Transverse colon (tissue), 4 donors: ENCODE measurements around the gene OR4X2. TPM values are rescaled to one million over a fixed set of nuclear protein-coding genes. Genes with fewer than 3 reads are reported as not detected.

Source experiments
- DNase-seq: peaks from one replicate; pipeline ENCODE4 v3.0.0-alpha.2; 2019
- H3K27ac ChIP-seq, 4 donors: fragments of 200-600 bp; sonication (generic); 2 replicates each; pipeline ENCODE4 v1.5.1; 2016 to 2018; ENCODE audit warnings: inconsistent platforms in 4 of 4
- H3K27me3 ChIP-seq: fragments of 200-600 bp; sonication (generic); 2 replicates; pipeline ENCODE4 v1.5.1; 2017; ENCODE audit warnings: inconsistent platforms
- H3K36me3 ChIP-seq, 4 donors: fragments of 200-600 bp; sonication (generic); 2 replicates each; pipeline ENCODE4 v1.5.1; 2017 to 2019; ENCODE audit warnings: inconsistent platforms in 4 of 4
- H3K4me1 ChIP-seq, 4 donors: fragments of 200-600 bp; sonication (generic); 2 replicates each; pipeline ENCODE4 v1.5.1; 2017 to 2020; ENCODE audit warnings: inconsistent platforms in 4 of 4
- H3K4me3 ChIP-seq, 4 donors: fragments of 200-600 bp; sonication (generic); 1 replicate in 1 of 4; 2 replicates in 3 of 4; pipeline versions ENCODE4 v1.5.1 to v1.6.1; 2017 to 2019; ENCODE audit warnings: inconsistent platforms in 4 of 4
- H3K9me3 ChIP-seq, 2 donors: fragments of 200-600 bp; sonication (generic); 2 replicates each; pipeline ENCODE4 v1.5.1; 2017 to 2019; ENCODE audit warnings: inconsistent platforms in 2 of 2
- EP300 ChIP-seq: sonication (generic); formaldehyde crosslinking; IDR thresholded peaks from one replicate; pipeline ENCODE4 v1.6.1; 2017; ENCODE audit warnings: antibody characterized with exemption, low read depth
- POLR2A ChIP-seq: fragments of 450-650 bp; IDR thresholded peaks from one replicate; pipeline ENCODE4 v1.6.1; 2016; ENCODE audit warnings: antibody characterized with exemption, mild to moderate bottlenecking, moderate library complexity
- POLR2AphosphoS5 ChIP-seq, 3 donors: sonication (generic); formaldehyde crosslinking; IDR thresholded peaks; one replicate each; pipeline ENCODE4 v1.6.1; 2016; ENCODE audit warnings: antibody characterized with exemption in 3 of 3
- WGBS, 2 donors: methylation state at CpG; one replicate each; pipeline ENCODE4 v1.1.5; 2018; ENCODE audit warnings: low coverage in 1 of 2; 5-methylcytosine and 5-hydroxymethylcytosine counted together
- in situ Hi-C, 4 donors: fragments of 200-750 bp; cut with MboI; loops; one replicate each; pipeline versions ENCODE4 v1.15.0 to v1.15.1; 2017; ENCODE audit warnings: low sequenced_read_pairs in 3 of 4, low pct_ligation_motif_present in 1 of 4, low pct_unique_long_range_greater_than_20kb in 1 of 4
- intact Hi-C: fragments of 100-400 bp; cut with DNase I; formaldehyde crosslinking; loops from one replicate; pipeline ENCODE4 v1.15.1; 2023; ENCODE audit warnings: low total_unique reads
- total RNA-seq, 4 donors: library from RNA; depleted of rRNA; stranded (reverse); fragments of >200 nt; gene quantifications; one replicate each; pipeline ENCODE4 v1.1.0, GENCODE V29; 2016
- TF ChIP-seq, protein P1 (sequence below), 5 experiments: fragments of 200-600 bp in 3 of 5; fragments of 450-650 bp in 2 of 5; sonication (generic) in 3 of 5; IDR thresholded peaks; 1 replicate in 2 of 5; 2 replicates in 3 of 5; pipeline ENCODE4 v1.5.1; 2016 to 2017; ENCODE audit warnings: antibody characterized with exemption in 5 of 5, inconsistent platforms in 3 of 5, mild to moderate bottlenecking in 2 of 5, moderate library complexity in 1 of 5

The OR4X2 gene
- total RNA-seq, 4 donors from 2014 or later: not detected

DNA sequence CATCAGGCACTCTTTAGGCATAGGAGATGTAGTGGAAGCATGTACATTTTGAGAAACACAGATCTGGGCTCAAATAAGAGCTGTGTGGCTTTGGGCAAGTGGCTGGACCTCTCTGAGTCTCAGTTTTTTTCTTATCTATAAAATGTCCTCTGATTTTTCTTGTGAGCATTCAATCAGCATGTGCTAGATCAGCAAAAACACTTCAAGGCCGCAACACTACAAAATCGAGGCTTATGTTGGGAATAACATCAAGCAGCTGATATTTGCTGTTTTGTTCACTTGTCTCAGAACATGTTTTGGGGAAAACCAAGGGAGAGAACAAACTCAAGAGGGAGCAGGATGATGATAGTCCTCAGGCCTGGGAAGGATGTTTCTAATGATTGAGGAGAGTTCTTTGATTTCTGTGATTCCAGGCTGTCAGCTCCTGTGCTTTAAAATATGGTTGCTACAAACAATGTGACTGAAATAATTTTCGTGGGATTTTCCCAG, 18.6 kb downstream of the OR4X2 start, which contains the start of gene OR4X1:
Gene OR4X1, plus strand, starts transcription at position 439 of the 489 bp plus-strand sequence. Its CDS starts 0 bp downstream, at position 439.
- no peaks in the 10 kb centered on the region for H3K4me1 ChIP-seq
- in situ Hi-C loops (no loop called here), intact Hi-C loops (no loop called here)
- no peak within 1 kb of the TSS for H3K27ac ChIP-seq
- H3K36me3 ChIP-seq: no peaks in the 10 kb centered on the region
- no peak for DNase-seq
- 13 to 25% methylated on average over 2 to 3 of the region's 3 CpGs for WGBS, 2 donors
- no peaks in the 10 kb centered on the region for H3K27me3 ChIP-seq
- no peaks in the 10 kb centered on the region for H3K9me3 ChIP-seq
- TF ChIP-seq POLR2AphosphoS5 (IDR thresholded peaks at IDR 0.05) (no peak), EP300 (no peak), POLR2A (no peak)
- TF ChIP-seq, protein P1, sequence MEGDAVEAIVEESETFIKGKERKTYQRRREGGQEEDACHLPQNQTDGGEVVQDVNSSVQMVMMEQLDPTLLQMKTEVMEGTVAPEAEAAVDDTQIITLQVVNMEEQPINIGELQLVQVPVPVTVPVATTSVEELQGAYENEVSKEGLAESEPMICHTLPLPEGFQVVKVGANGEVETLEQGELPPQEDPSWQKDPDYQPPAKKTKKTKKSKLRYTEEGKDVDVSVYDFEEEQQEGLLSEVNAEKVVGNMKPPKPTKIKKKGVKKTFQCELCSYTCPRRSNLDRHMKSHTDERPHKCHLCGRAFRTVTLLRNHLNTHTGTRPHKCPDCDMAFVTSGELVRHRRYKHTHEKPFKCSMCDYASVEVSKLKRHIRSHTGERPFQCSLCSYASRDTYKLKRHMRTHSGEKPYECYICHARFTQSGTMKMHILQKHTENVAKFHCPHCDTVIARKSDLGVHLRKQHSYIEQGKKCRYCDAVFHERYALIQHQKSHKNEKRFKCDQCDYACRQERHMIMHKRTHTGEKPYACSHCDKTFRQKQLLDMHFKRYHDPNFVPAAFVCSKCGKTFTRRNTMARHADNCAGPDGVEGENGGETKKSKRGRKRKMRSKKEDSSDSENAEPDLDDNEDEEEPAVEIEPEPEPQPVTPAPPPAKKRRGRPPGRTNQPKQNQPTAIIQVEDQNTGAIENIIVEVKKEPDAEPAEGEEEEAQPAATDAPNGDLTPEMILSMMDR (IDR thresholded peaks at IDR 0.05): no peak
- H3K4me3 ChIP-seq: no peak within 1 kb of the TSS

DNA sequence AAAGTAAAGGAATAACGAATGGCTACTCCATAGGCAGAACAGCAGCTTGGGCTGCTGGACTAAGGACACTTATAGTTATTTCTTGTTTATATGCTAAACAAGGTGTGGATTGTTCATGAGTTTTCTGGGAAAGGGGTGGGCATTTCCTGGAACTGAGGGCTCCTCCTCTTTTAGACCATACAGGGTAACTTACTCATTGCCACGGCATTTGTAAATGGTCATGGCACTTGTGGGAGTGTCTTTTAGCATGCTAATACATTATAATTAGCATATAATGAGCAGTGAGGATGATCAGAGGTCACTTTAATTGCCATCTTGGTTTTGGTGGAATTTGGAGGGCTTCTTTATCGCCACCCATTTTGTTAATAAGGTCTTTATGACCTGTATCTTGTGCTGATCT, 25.7 kb downstream of the OR4X2 start:
- in situ Hi-C loops (loop anchor here in 1 of 4 donors (10.0 kb wide), 1 partner anchor 56 kb away; the partner anchor contains the start of gene OR4B1), intact Hi-C loops (no loop called here)
- Histone ChIP-seq H3K27ac (no peak overlapping the region), H3K27me3 (no peaks in the 10 kb centered on the region), H3K4me1 (no peaks in the 10 kb centered on the region), H3K36me3 (no peaks in the 10 kb centered on the region), H3K9me3 (no peaks in the 10 kb centered on the region), H3K4me3 (no peak overlapping the region)
- DNase-seq: no peak
- TF ChIP-seq POLR2A: no peak
- TF ChIP-seq, protein P1 (IDR thresholded peaks at IDR 0.05): no peak
- TF ChIP-seq POLR2AphosphoS5 (IDR thresholded peaks at IDR 0.05): no peak
- TF ChIP-seq EP300: no peak
- WGBS, 2 donors: 65 to 69% methylated on average over 3 of the region's 3 CpGs

DNA sequence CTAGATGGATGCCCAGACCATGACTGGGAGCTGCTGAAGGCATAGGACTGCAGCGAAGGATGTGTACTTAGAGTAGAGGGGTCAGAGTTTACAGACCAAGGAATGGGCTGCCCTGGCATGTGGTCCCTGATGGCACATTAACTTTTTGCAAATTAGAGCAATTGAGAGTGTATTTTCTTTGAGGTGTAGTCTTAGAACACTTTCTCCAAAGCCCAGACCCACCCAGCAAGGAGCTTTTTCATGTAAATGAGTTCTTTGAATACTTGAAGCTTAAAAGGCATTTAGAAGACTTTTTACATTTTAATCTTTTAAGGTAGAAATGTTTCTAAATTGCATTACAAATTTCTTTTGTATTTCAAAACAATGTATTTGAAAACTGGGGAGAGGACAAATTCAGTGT, 27.7 kb downstream of the OR4X2 start:
- H3K9me3 ChIP-seq: no peaks in the 10 kb centered on the region
- WGBS, 2 donors: 48% methylated on average over 1 of the region's 1 CpG; no CpG with 5 or more reads in 1 of the 2 donors
- in situ Hi-C loops: loop anchor here in 1 of 4 donors (10.0 kb wide), 1 partner anchor 58 kb away; the partner anchor contains the start of gene OR4B1

More for the DNA sequence above, 27.7 kb downstream of the OR4X2 start:
- Histone ChIP-seq H3K27me3 (no peaks in the 10 kb centered on the region), H3K4me1 (no peaks in the 10 kb centered on the region), H3K4me3 (no peak overlapping the region), H3K36me3 (no peaks in the 10 kb centered on the region), H3K27ac (no peak overlapping the region)
- no peak for DNase-seq
- intact Hi-C loops: no loop called here
- no peak for TF ChIP-seq POLR2AphosphoS5 (IDR thresholded peaks at IDR 0.05)
- TF ChIP-seq, protein P1 (IDR thresholded peaks at IDR 0.05): no peak
- no peak for TF ChIP-seq POLR2A
- TF ChIP-seq EP300: no peak

Other genes starting within 250 kb of the OR4X2 start
- not detected for gene OR4B1, start 28.3 kb upstream of the OR4X2 start, total RNA-seq
- not detected for gene OR4X1, start 18.8 kb downstream of the OR4X2 start, total RNA-seq
- not detected for gene OR4S1, start 61.1 kb downstream of the OR4X2 start, total RNA-seq
- not detected for gene OR4C3, start 79.8 kb downstream of the OR4X2 start, total RNA-seq
- gene OR4C5, start 121.4 kb downstream of the OR4X2 start, total RNA-seq: not detected
- gene OR4A47, start 243.7 kb downstream of the OR4X2 start, total RNA-seq: not detected